IMR-90 (cell line): ENCODE measurements around the gene UGT1A1. TPM values are rescaled to one million over a fixed set of nuclear protein-coding genes. Genes with fewer than 3 reads are reported as not detected.

Source experiments
- ATAC-seq: fragments of 200-7000 bp; cut with Tn5 transposase; 2 replicates; pipeline ENCODE4 v1.9.1; 2020; ENCODE audit warnings: low read depth, mild to moderate bottlenecking, moderate library complexity
- BruUV-seq: library from RNA; stranded (reverse); fragments of 400-500 nt; replicated peaks from 2 replicates; lab custom pipeline; 2021; lab: Mats Ljungman, UMichigan
- CTCF ChIA-PET: fragments of 300-600 bp; formaldehyde crosslinking; extraction: SDS; loops from one replicate; lab custom pipeline; 2021; ENCODE audit warnings: antibody characterized with exemption; lab: Yijun Ruan, JAX
- POLR2A ChIA-PET: fragments of 300-600 bp; sonication (Branson Sonifier 250); formaldehyde crosslinking; loops from one replicate; lab custom pipeline; 2022; ENCODE audit warnings: antibody characterized with exemption; ENCODE audit not compliant: unreplicated experiment; lab: Charles Lee
- DNase-seq: peaks from one replicate; pipeline ENCODE4 v3.0.0; 2013
- H2AFZ ChIP-seq: replicated peaks from 2 replicates; pipeline ENCODE3; 2013; ENCODE audit warnings: low read length, mild to moderate bottlenecking; ENCODE audit not compliant: poor library complexity
- H2AK5ac ChIP-seq: 2 replicates; pipeline ENCODE4 v1.6.1; 2013; ENCODE audit warnings: low read depth, low read length, inconsistent platforms
- H2AK9ac ChIP-seq: replicated peaks from 2 replicates; pipeline ENCODE3; 2013; ENCODE audit warnings: mild to moderate bottlenecking, low read depth, low read length, moderate library complexity; ENCODE audit not compliant: poor library complexity
- H2BK120ac ChIP-seq: 2 replicates; pipeline ENCODE4 v1.6.1; 2013; ENCODE audit warnings: low read depth, low read length, inconsistent platforms
- H2BK15ac ChIP-seq: 3 replicates; pipeline ENCODE4 v1.6.1; 2013; ENCODE audit warnings: low read depth, low read length, inconsistent platforms
- H2BK20ac ChIP-seq: 2 replicates; pipeline ENCODE4 v1.6.1; 2013; ENCODE audit warnings: low read depth, mild to moderate bottlenecking, inconsistent platforms, low read length, moderate library complexity
- H2BK5ac ChIP-seq: 2 replicates; pipeline ENCODE4 v1.6.1; 2013; ENCODE audit warnings: mild to moderate bottlenecking, low read depth, low read length, inconsistent platforms; ENCODE audit not compliant: poor library complexity, severe bottlenecking
- H3K14ac ChIP-seq: replicated peaks from 2 replicates; pipeline ENCODE4 v1.6.1; 2013; ENCODE audit warnings: low read depth, low read length, inconsistent platforms
- H3K18ac ChIP-seq: 2 replicates; pipeline ENCODE4 v1.6.1; 2013; ENCODE audit warnings: low read depth, low read length, control low read depth
- H3K23ac ChIP-seq: 2 replicates; pipeline ENCODE4 v1.6.1; 2013; ENCODE audit warnings: low read depth, low read length, inconsistent platforms
- H3K27ac ChIP-seq: 2 replicates; pipeline ENCODE4 v1.5.1; 2013; ENCODE audit warnings: mild to moderate bottlenecking, control low read depth, low read length; ENCODE audit not compliant: insufficient read depth
- H3K27me3 ChIP-seq: 2 replicates; pipeline ENCODE4 v1.6.1; 2013; ENCODE audit warnings: low read length; ENCODE audit not compliant: control insufficient read depth, insufficient read depth
- H3K36me3 ChIP-seq: 2 replicates; pipeline ENCODE4 v1.6.1; 2013; ENCODE audit warnings: low read length, mixed read lengths; ENCODE audit not compliant: control insufficient read depth, insufficient read depth
- H3K4ac ChIP-seq: 2 replicates; pipeline ENCODE4 v1.6.1; 2013; ENCODE audit warnings: low read depth, low read length, inconsistent platforms
- H3K4me1 ChIP-seq: 2 replicates; pipeline ENCODE4 v1.6.1; 2013; ENCODE audit warnings: low read length, mixed read lengths; ENCODE audit not compliant: control insufficient read depth, insufficient read depth
- H3K4me2 ChIP-seq: 2 replicates; pipeline ENCODE4 v1.6.1; 2013; ENCODE audit warnings: low read depth, mild to moderate bottlenecking, control low read depth, low read length, moderate library complexity
- H3K4me3 ChIP-seq: 2 replicates; pipeline ENCODE4 v1.5.1; 2013; ENCODE audit warnings: low read depth, mild to moderate bottlenecking, control low read depth, low read length, moderate library complexity; ENCODE audit not compliant: insufficient read depth
- H3K56ac ChIP-seq: 2 replicates; pipeline ENCODE4 v1.6.1; 2013; ENCODE audit warnings: low read length, inconsistent platforms; ENCODE audit not compliant: insufficient read depth; ENCODE audit errors: extremely low read depth
- H3K79me1 ChIP-seq, 2 experiments: 2 replicates each; pipeline ENCODE4 v1.6.1; 2013; ENCODE audit warnings: low read length in 2 of 2, inconsistent platforms in 1 of 2, low read depth in 1 of 2
- H3K9ac ChIP-seq: 2 replicates; pipeline ENCODE4 v1.6.1; 2013; ENCODE audit warnings: low read depth, low read length, control low read depth
- H3K9me1 ChIP-seq: 2 replicates; pipeline ENCODE4 v1.6.1; 2013; ENCODE audit warnings: low read length, inconsistent platforms; ENCODE audit not compliant: insufficient read depth
- H3K9me3 ChIP-seq: 2 replicates; pipeline ENCODE4 v1.6.1; 2013; ENCODE audit warnings: low read length; ENCODE audit not compliant: control insufficient read depth, insufficient read depth
- H4K20me1 ChIP-seq: 2 replicates; pipeline ENCODE4 v1.6.1; 2013; ENCODE audit warnings: low read length, inconsistent platforms; ENCODE audit not compliant: insufficient read depth
- H4K5ac ChIP-seq: 2 replicates; pipeline ENCODE4 v1.6.1; 2013; ENCODE audit warnings: mild to moderate bottlenecking, low read depth, low read length, control low read depth
- H4K8ac ChIP-seq, 2 experiments: 2 replicates each; pipeline ENCODE4 v1.6.1; 2013; ENCODE audit warnings: low read depth in 2 of 2, low read length in 2 of 2, control low read depth in 1 of 2, inconsistent platforms in 1 of 2
- H4K91ac ChIP-seq: 2 replicates; pipeline ENCODE4 v1.6.1; 2013; ENCODE audit warnings: low read depth, low read length, inconsistent platforms; ENCODE audit not compliant: insufficient read depth
- BHLHE40 ChIP-seq: fragments of 150-350 bp; IDR thresholded peaks from 2 replicates; pipeline ENCODE4 v1.6.1; 2016; ENCODE audit warnings: mild to moderate bottlenecking, low read depth, low read length
- CHD1 ChIP-seq: IDR thresholded peaks from 2 replicates; pipeline ENCODE4 v1.6.1; 2012; ENCODE audit warnings: low read depth, low read length, improper control_type of control experiment
- MAFK ChIP-seq: IDR thresholded peaks from 2 replicates; pipeline ENCODE4 v1.6.1; 2012; ENCODE audit warnings: low read depth, low read length, improper control_type of control experiment
- NFE2L2 ChIP-seq: fragments of 150-350 bp; IDR thresholded peaks from 2 replicates; pipeline ENCODE4 v1.6.1; 2016; ENCODE audit warnings: low read depth, mild to moderate bottlenecking, low read length
- RAD21 ChIP-seq: IDR thresholded peaks from 2 replicates; pipeline ENCODE4 v1.6.1; 2012; ENCODE audit warnings: low read length, improper control_type of control experiment
- RCOR1 ChIP-seq: IDR thresholded peaks from 2 replicates; pipeline ENCODE4 v1.6.1; 2012; ENCODE audit warnings: mild to moderate bottlenecking, low read length, improper control_type of control experiment; ENCODE audit not compliant: insufficient replicate concordance
- RFX5 ChIP-seq: IDR thresholded peaks from 2 replicates; pipeline ENCODE4 v1.8.0; 2012; ENCODE audit warnings: low read depth, mild to moderate bottlenecking, low read length, moderate library complexity
- SMC3 ChIP-seq: fragments of 150-350 bp; IDR thresholded peaks from 2 replicates; pipeline ENCODE4 v1.6.1; 2016; ENCODE audit warnings: low read depth, mild to moderate bottlenecking, antibody characterized with exemption, low read length, moderate library complexity
- WGBS, 2 experiments: methylation state at CpG; one replicate each; pipeline versions ENCODE4 v1.1.5 to v1.1.7; 2013; ENCODE audit warnings: missing lambda C conversion rate in 2 of 2; ENCODE audit not compliant: insufficient read length in 1 of 2; ENCODE audit errors: extremely low coverage in 2 of 2; 5-methylcytosine and 5-hydroxymethylcytosine counted together
- dilution Hi-C: fragments of 300-500 bp; cut with HindIII; formaldehyde crosslinking; loops from one replicate; pipeline ENCODE4 v1.14.3; 2018; ENCODE audit warnings: low sequenced_read_pairs; ENCODE audit not compliant: unreplicated experiment
- in situ Hi-C: fragments of 300-500 bp; cut with MboI; formaldehyde crosslinking; loops from 3 replicates; pipeline ENCODE4 v1.14.3; 2019; ENCODE audit warnings: low sequenced_read_pairs, inconsistent platforms, mixed read lengths
- intact Hi-C: fragments of 100-400 bp; cut with micrococcal nuclease; formaldehyde crosslinking; loops from 2 replicates; pipeline ENCODE4 v1.10.0; 2022
- polyA plus RNA-seq, 3 experiments: library from polyadenylated mRNA; depleted of rRNA; stranded (reverse); fragments of >200 nt; gene quantifications; 2 replicates each; pipeline ENCODE4 v1.2.3, GENCODE V29; 2012; ENCODE audit warnings: low replicate concordance in 1 of 3
- total RNA-seq: library from RNA; depleted of rRNA; stranded (reverse); fragments of >200 nt; gene quantifications from 2 replicates; pipeline ENCODE4 v1.2.3, GENCODE V29; 2012
- TF ChIP-seq, protein P1 (sequence below): fragments of 150-350 bp; IDR thresholded peaks from 2 replicates; pipeline ENCODE4 v1.6.1; 2017; ENCODE audit warnings: mild to moderate bottlenecking, antibody characterized with exemption, low read length, low read depth
- TF ChIP-seq, protein P2 (sequence below): fragments of 150-350 bp; IDR thresholded peaks from 2 replicates; pipeline ENCODE4 v1.6.1; 2016; ENCODE audit warnings: low read depth, mild to moderate bottlenecking, low read length, moderate library complexity, borderline replicate concordance
- TF ChIP-seq, protein P3 (sequence below): conservative IDR thresholded peaks from 2 replicates; pipeline ENCODE4 v1.5.1; 2012; ENCODE audit warnings: mild to moderate bottlenecking, low read depth, low read length, improper control_type of control experiment

Gene UGT1A1
- total and polyA plus RNA-seq, 2 of the 4 experiments (the other 2 are of a cell fraction): not detected

DNA sequence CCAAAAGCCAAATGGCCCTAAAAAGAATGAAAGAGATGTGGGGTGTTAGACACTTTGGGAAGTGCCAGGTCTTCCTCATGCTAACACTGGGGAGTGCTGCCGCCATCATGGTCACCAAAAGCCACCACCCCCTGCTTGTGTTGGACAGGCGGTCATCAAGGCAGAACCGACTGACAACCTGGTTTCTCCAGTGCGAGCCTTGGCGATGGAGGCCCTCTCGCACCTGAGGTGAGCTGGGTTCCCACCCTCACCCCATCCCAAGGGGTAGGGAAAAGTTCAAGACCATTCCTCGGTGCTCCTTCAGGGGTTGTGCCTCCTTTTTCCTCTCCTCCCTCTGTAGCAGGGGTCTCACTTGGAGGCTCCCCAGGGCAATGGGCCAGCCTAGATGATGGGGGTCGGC lies 51.7 kb downstream of the UGT1A1 start:
- Histone ChIP-seq H3K27me3 (peaks cover 27% of the 10 kb centered on the region), H3K27ac (no peak overlapping the region), H2BK5ac (no peak overlapping the region), H2BK120ac (no peak overlapping the region), H2BK20ac (no peak overlapping the region), H3K4me1 (no peaks in the 10 kb centered on the region), H2AFZ (no peak overlapping the region), H3K9ac (no peak overlapping the region), H3K18ac (no peak overlapping the region), H4K20me1 (no peaks in the 10 kb centered on the region), H3K23ac (no peak overlapping the region), H3K4me3 (no peak overlapping the region), H3K14ac (no peak overlapping the region), H2AK9ac (no peak overlapping the region), H4K8ac (no peak overlapping the region), H4K5ac (no peak overlapping the region), H2AK5ac (no peak overlapping the region), H3K36me3 (no peaks in the 10 kb centered on the region), H3K9me1 (no peaks in the 10 kb centered on the region), H2BK15ac (no peak overlapping the region), H3K56ac (no peak overlapping the region), H3K4ac (no peak overlapping the region), H3K9me3 (no peaks in the 10 kb centered on the region), H3K79me1 (no peaks in the 10 kb centered on the region), H4K91ac (no peak overlapping the region), H3K4me2 (no peak overlapping the region)
- BruUV-seq: no TSS peak
- TF ChIP-seq, protein P1, sequence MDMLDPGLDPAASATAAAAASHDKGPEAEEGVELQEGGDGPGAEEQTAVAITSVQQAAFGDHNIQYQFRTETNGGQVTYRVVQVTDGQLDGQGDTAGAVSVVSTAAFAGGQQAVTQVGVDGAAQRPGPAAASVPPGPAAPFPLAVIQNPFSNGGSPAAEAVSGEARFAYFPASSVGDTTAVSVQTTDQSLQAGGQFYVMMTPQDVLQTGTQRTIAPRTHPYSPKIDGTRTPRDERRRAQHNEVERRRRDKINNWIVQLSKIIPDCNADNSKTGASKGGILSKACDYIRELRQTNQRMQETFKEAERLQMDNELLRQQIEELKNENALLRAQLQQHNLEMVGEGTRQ: no peak
- TF ChIP-seq BHLHE40: no peak
- no peak for TF ChIP-seq SMC3
- TF ChIP-seq, protein P2, sequence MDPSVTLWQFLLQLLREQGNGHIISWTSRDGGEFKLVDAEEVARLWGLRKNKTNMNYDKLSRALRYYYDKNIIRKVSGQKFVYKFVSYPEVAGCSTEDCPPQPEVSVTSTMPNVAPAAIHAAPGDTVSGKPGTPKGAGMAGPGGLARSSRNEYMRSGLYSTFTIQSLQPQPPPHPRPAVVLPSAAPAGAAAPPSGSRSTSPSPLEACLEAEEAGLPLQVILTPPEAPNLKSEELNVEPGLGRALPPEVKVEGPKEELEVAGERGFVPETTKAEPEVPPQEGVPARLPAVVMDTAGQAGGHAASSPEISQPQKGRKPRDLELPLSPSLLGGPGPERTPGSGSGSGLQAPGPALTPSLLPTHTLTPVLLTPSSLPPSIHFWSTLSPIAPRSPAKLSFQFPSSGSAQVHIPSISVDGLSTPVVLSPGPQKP: no peak
- no peak for TF ChIP-seq RFX5
- no peak for TF ChIP-seq NFE2L2
- TF ChIP-seq, protein P3, sequence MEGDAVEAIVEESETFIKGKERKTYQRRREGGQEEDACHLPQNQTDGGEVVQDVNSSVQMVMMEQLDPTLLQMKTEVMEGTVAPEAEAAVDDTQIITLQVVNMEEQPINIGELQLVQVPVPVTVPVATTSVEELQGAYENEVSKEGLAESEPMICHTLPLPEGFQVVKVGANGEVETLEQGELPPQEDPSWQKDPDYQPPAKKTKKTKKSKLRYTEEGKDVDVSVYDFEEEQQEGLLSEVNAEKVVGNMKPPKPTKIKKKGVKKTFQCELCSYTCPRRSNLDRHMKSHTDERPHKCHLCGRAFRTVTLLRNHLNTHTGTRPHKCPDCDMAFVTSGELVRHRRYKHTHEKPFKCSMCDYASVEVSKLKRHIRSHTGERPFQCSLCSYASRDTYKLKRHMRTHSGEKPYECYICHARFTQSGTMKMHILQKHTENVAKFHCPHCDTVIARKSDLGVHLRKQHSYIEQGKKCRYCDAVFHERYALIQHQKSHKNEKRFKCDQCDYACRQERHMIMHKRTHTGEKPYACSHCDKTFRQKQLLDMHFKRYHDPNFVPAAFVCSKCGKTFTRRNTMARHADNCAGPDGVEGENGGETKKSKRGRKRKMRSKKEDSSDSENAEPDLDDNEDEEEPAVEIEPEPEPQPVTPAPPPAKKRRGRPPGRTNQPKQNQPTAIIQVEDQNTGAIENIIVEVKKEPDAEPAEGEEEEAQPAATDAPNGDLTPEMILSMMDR: no peak
- TF ChIP-seq CHD1: no peak
- TF ChIP-seq RCOR1: no peak
- no peak for TF ChIP-seq RAD21
- no peak for TF ChIP-seq MAFK
- dilution Hi-C loops (no loop called here), intact Hi-C loops (no loop called here), in situ Hi-C loops (no loop called here)
- ChIA-PET POLR2A (no interaction called here), CTCF (no interaction called here)
- DNase-seq (no peak), ATAC-seq (no peak)
- 70% methylated on average over 2 of the region's 8 CpGs; no CpG with 5 or more reads in 1 of the 2 experiments for WGBS, 2 experiments
